Adrenal gland (tissue), 12 donors: Measurements from ENCODE around the gene SEMA4A. TPM values are rescaled to one million over a fixed set of nuclear protein-coding genes. Genes with fewer than 3 reads are reported as not detected.
"Not testable (repeated sequence)": the region's sequence is repeated elsewhere in the genome, so short reads cannot be mapped to it uniquely, and the experiment has no call there.

Experiments
- DNase-seq, 7 donors: peaks; one replicate each; pipeline ENCODE4 v3.0.0-alpha.2; 2019 to 2020
- H3K27ac ChIP-seq, 5 donors: fragments of 200-600 bp; sonication (generic) in 4 of 5; 1 replicate in 3 of 5; 2 replicates in 2 of 5; pipeline versions ENCODE4 v1.5.1 to v1.8.0; 2016 to 2020; ENCODE audit warnings: mild to moderate bottlenecking in 1 of 5
- H3K27me3 ChIP-seq: fragments of 200-600 bp; 2 replicates; pipeline ENCODE4 v1.8.0; 2021
- H3K36me3 ChIP-seq, 2 donors: fragments of 200-600 bp; replicated peaks in 1 of 2; 1 replicate in 1 of 2; 2 replicates in 1 of 2; pipeline versions ENCODE4 v1.5.1 to v1.8.0; 2018 to 2022
- H3K4me1 ChIP-seq, 2 donors: fragments of 200-600 bp; replicated peaks in 1 of 2; 1 replicate in 1 of 2; 2 replicates in 1 of 2; pipeline versions ENCODE4 v1.5.1 to v1.8.0; 2018 to 2021
- H3K4me3 ChIP-seq, 4 donors: fragments of 200-600 bp; sonication (generic) in 3 of 4; one replicate each; pipeline ENCODE4 v1.5.1; 2016 to 2018
- H3K9me3 ChIP-seq, 3 donors: fragments of 200-600 bp; sonication (generic) in 1 of 3; replicated peaks in 1 of 3; 1 replicate in 2 of 3; 2 replicates in 1 of 3; pipeline versions ENCODE4 v1.5.1 to v1.8.0; 2016 to 2021
- POLR2A ChIP-seq, 2 donors: fragments of 450-650 bp; IDR thresholded peaks; one replicate each; pipeline ENCODE4 v1.6.1; 2017; ENCODE audit warnings: antibody characterized with exemption in 2 of 2, mild to moderate bottlenecking in 2 of 2, moderate library complexity in 1 of 2
- WGBS, 4 donors: extraction: QIAGEN DNeasy Blood & Tissue Kit in 2 of 4; methylation state at CpG; one replicate each; pipeline versions ENCODE4 v1.1.5 to v1.1.7; 2013 to 2017; 5-methylcytosine and 5-hydroxymethylcytosine counted together
- intact Hi-C, 2 donors: fragments of 100-400 bp; cut with DNase I; formaldehyde crosslinking; loops; one replicate each; pipeline versions ENCODE4 v1.14.1 to v1.15.0; 2022 to 2023
- polyA plus RNA-seq, 3 donors: library from polyadenylated mRNA; stranded (reverse); fragments of 200-250 nt in 2 of 3; fragments of 350-450 nt in 1 of 3; fragmentation: Illumina TruSeq in 1 of 3; extraction: RNeasy Lipid Tissue Mini Kit (QIAGEN cat#74804) in 1 of 3; gene quantifications; one replicate each; pipeline ENCODE4 v1.2.3, GENCODE V29; 2013 to 2014
- total RNA-seq, 9 donors: library from RNA; depleted of rRNA in 4 of 9; stranded (reverse); fragments of >200 nt in 4 of 9; fragments of 120-200 nt in 1 of 9; fragmentation: NEBNext Ultra II Directional in 1 of 9; extraction: Animal tissue kit (Norgen Biotek cat#: 25700) in 1 of 9; gene quantifications; one replicate each; pipeline versions ENCODE4 v1.1.0 to v1.2.4, GENCODE V29; 2013 to 2023
- TF ChIP-seq, protein P1 (sequence below), 6 experiments: fragments of 450-650 bp in 4 of 6; fragments of 200-600 bp in 2 of 6; sonication (generic) in 1 of 6; IDR thresholded peaks; 1 replicate in 5 of 6; 2 replicates in 1 of 6; pipeline versions ENCODE4 v1.5.1 to v1.8.0; 2016 to 2021; ENCODE audit warnings: antibody characterized with exemption in 6 of 6, mild to moderate bottlenecking in 2 of 6, moderate library complexity in 1 of 6
- donor health status: healthy with polysubstance abuse.
- donor health status: Bipolar disorder and iron deficiency.
- donor health status: DM: yes; HTN: yes; CAD: no.
- donor health status: DM: no; HTN: no; CAD: no.
- donor health status: DM: no; HTN: no; CAD: no.
- donor health status: DM: yes; HTN: yes; CAD: no.

SEMA4A gene
- total and polyA plus RNA-seq, 12 donors, result 0.30 to 4.8 (median 1.8) TPM

DNA sequence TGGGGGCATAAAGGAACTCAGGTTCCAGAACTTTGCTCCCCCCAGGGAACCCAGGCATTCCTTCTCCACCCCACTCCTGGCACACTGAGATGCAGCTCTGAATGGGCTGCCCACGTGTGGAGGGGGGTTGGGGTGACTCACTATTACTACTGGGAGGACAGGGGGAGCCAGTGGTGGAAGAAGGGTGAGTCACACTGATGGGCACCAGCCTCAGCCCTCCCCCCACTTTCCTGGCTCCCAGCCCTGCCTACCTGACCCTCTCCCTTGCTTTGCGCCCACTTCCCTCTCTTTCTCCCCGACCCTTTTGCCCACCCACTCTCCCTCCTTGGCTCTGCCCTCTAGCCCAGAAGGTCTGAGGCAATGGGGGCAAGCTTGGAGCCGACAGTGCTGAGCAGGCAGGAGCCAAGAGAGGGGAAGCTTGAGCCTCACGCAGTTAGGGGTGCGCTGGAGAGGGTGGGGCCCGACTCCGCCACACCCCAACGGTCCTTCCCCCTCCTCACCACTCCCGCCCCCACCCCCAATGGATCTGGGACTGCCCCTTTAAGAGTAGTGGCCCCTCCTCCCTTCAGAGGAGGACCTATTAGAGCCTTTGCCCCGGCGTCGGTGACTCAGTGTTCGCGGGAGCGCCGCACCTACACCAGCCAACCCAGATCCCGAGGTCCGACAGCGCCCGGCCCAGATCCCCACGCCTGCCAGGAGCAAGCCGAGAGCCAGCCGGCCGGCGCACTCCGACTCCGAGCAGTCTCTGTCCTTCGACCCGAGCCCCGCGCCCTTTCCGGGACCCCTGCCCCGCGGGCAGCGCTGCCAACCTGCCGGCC is 39.1 kb upstream of the SEMA4A start, which contains the start of gene LMNA:
Gene LMNA, plus strand, starts transcription at position 611 of the 818 bp plus-strand sequence. CDS start 208 bp downstream, outside the sequence.
- intact Hi-C loops, result no loop called here
- TF ChIP-seq, protein P1, sequence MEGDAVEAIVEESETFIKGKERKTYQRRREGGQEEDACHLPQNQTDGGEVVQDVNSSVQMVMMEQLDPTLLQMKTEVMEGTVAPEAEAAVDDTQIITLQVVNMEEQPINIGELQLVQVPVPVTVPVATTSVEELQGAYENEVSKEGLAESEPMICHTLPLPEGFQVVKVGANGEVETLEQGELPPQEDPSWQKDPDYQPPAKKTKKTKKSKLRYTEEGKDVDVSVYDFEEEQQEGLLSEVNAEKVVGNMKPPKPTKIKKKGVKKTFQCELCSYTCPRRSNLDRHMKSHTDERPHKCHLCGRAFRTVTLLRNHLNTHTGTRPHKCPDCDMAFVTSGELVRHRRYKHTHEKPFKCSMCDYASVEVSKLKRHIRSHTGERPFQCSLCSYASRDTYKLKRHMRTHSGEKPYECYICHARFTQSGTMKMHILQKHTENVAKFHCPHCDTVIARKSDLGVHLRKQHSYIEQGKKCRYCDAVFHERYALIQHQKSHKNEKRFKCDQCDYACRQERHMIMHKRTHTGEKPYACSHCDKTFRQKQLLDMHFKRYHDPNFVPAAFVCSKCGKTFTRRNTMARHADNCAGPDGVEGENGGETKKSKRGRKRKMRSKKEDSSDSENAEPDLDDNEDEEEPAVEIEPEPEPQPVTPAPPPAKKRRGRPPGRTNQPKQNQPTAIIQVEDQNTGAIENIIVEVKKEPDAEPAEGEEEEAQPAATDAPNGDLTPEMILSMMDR (IDR thresholded peaks at IDR 0.05), result no peak
- peak; percentile 96 to 99 for TF ChIP-seq POLR2A (IDR thresholded peaks at IDR 0.05)
- H3K4me1 ChIP-seq, result peaks cover 39 to 62% of the 10 kb centered on the region in 2 donors
- no peaks in the 10 kb centered on the region for H3K9me3 ChIP-seq
- H3K36me3 ChIP-seq, result no peaks in the 10 kb centered on the region
- WGBS, 4 donors, result 0 to 12% (median 0%) methylated on average over 4 to 37 of the region's 37 CpGs
- H3K4me3 ChIP-seq, result peak within 1 kb of the TSS; percentile 85 to 100 (median 94)
- H3K27me3 ChIP-seq, result no peaks in the 10 kb centered on the region
- H3K27ac ChIP-seq, result peak within 1 kb of the TSS; percentile 83 to 99 (median 97)
- peak; percentile 95 to 99 (median 97) for DNase-seq

GRCh38 chr1:156114919-156115513 is 38.4 kb upstream of the SEMA4A start:
- no peaks in the 10 kb centered on the region for H3K9me3 ChIP-seq
- TF ChIP-seq POLR2A (IDR thresholded peaks at IDR 0.05), result peak in 1 of 2 donors; percentile 18
- TF ChIP-seq, protein P1 (IDR thresholded peaks at IDR 0.05), result peak in 1 of 6 experiments; percentile 5
- 0 to 1% (median 0%) methylated on average over 6 to 49 of the region's 49 CpGs for WGBS, 4 donors
- H3K27me3 ChIP-seq, result no peaks in the 10 kb centered on the region
- peak in 2 of 7 donors; percentile 53 to 68 for DNase-seq
- intact Hi-C loops, result no loop called here
- H3K4me1 ChIP-seq, result peaks cover 46 to 69% of the 10 kb centered on the region in 2 donors
- H3K36me3 ChIP-seq, result no peaks in the 10 kb centered on the region
- H3K4me3 ChIP-seq, result peak overlapping the region; percentile 85 to 100 (median 94)
- H3K27ac ChIP-seq, result peak overlapping the region; percentile 83 to 99 (median 97)

DNA sequence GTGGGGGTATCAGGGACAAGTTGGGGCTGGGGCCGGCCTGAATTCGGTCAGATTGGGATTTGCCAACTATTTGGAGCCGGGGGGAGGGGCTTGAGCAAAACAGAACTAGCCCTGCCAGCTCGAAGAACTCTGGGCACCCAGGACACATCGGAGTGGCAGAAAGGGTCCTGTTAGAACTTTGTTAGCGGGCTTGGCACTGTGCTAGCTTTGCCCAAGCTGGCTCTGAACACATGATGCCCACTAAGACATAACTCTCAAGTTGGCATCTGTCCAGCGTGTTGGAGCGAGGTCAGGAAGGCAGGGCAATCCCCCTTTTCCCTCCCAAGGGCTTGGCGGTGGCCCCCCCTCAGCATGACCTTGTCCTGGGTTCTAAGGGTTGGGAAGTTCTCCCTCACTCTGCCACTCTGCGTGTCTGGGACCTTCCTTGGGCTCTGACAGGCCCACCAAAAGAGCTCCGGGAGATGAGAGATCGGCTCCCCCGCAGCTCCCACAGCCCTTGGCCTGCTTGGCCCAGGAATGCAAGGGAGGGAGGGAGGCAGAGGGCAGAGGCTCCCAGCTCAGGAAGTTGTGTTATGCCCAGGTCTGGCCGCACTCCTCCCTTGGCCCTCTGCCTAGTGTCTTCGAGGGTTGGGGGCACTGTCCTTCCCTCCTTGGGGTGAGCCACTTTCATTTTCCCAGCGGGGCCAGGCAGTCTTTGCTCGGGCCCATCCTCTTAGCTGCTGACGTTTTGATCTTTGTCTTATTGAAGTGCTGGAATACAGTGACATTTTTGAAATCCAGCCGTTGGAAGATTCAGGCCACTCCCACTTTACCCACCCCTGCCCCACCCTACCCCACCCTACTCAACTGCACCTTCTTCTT is 37.6 kb upstream of the SEMA4A start:
- TF ChIP-seq, protein P1 (IDR thresholded peaks at IDR 0.05), result no peak
- TF ChIP-seq POLR2A (IDR thresholded peaks at IDR 0.05), result peak; percentile 27 to 81
- Histone ChIP-seq H3K9me3 (no peaks in the 10 kb centered on the region), H3K4me1 (peaks cover 53 to 77% of the 10 kb centered on the region in 2 donors), H3K27me3 (no peaks in the 10 kb centered on the region), H3K27ac (peak overlapping the region; percentile 83 to 99 (median 97)), H3K4me3 (peak overlapping the region; percentile 85 to 100 (median 94)), H3K36me3 (no peaks in the 10 kb centered on the region)
- intact Hi-C loops, result no loop called here
- 1 to 4% (median 2%) methylated on average over 12 to 19 of the region's 19 CpGs for WGBS, 4 donors
- peak; percentile 77 to 88 (median 82) for DNase-seq

DNA sequence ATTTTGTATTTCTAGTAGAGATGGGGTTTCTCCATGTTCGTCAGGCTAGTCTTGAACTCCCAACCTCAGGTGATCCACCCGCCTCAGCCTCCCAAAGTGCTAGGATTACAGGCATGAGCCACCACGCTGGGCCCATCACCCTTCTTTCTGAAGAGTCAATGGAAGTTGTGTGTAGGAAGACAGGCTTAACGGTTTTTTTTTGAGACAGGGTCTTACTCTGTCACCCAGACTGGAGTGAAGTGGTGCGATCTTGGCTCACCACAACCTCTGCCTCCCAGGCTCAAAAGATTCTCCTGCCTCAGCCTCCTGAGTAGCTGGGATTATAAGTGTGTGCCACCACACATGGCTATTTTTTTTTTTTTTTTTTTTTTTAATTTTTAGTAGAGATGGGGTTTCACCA is 36.7 kb upstream of the SEMA4A start:
- 60 to 65% (median 62%) methylated on average over 5 of the region's 5 CpGs for WGBS, 4 donors
- H3K27me3 ChIP-seq, intact Hi-C loops, H3K36me3 ChIP-seq, H3K9me3 ChIP-seq, DNase-seq: not testable (repeated sequence)
- H3K4me3 ChIP-seq, result peak overlapping the region in 3 of 4 donors; percentile 44 to 90 (median 85)
- peak overlapping the region; percentile 48 to 99 (median 97) for H3K27ac ChIP-seq
- H3K4me1 ChIP-seq, result peaks cover 63 to 80% of the 10 kb centered on the region in 2 donors
